HepG2 (cell line): ENCODE results near the gene ARHGEF16. TPM values are rescaled to one million over a fixed set of nuclear protein-coding genes. Genes with fewer than 3 reads are reported as not detected.

Source experiments
- ASH2L ChIP-seq: fragments of 300-600, 200-600 bp; sonication (generic); IDR thresholded peaks from 2 replicates; pipeline ENCODE4 v1.7.0; 2017; ENCODE audit warnings: low read depth, mild to moderate bottlenecking, moderate library complexity, mixed read lengths, low read length; ENCODE audit not compliant: insufficient read length
- CEBPB ChIP-seq: IDR thresholded peaks from 2 replicates; pipeline ENCODE4 v1.6.1; 2011; ENCODE audit warnings: low read depth, low read length, improper control_type of control experiment, borderline replicate concordance
- EEA1 ChIP-seq: sonication (generic); formaldehyde crosslinking; IDR thresholded peaks from 2 replicates; pipeline ENCODE4 v1.5.1; 2020; ENCODE audit warnings: mild to moderate bottlenecking, missing genetic modification reagents, borderline replicate concordance
- GTF3A ChIP-seq: sonication (generic); formaldehyde crosslinking; conservative IDR thresholded peaks from 2 replicates; pipeline ENCODE4 v1.4.0; 2020; ENCODE audit warnings: mild to moderate bottlenecking, missing genetic modification reagents
- HMGXB3 ChIP-seq: sonication (generic); formaldehyde crosslinking; IDR thresholded peaks from 2 replicates; pipeline ENCODE4 v1.4.0; 2020; ENCODE audit warnings: missing genetic modification reagents, borderline replicate concordance
- HMGXB4 ChIP-seq, 2 experiments: sonication (generic) in 1 of 2; formaldehyde crosslinking in 1 of 2; IDR thresholded peaks; 2 replicates each; pipeline versions ENCODE4 v1.4.0 to v1.6.1; 2018 to 2020; ENCODE audit warnings: missing genetic modification reagents in 2 of 2, borderline replicate concordance in 1 of 2, low read depth in 1 of 2, mild to moderate bottlenecking in 1 of 2, missing biosample characterization in 1 of 2
- SALL1 ChIP-seq: sonication (generic); formaldehyde crosslinking; IDR thresholded peaks from 2 replicates; pipeline ENCODE4 v1.8.0; 2022; ENCODE audit warnings: mild to moderate bottlenecking, missing genetic modification reagents
- STAT5B ChIP-seq: sonication (generic); formaldehyde crosslinking; IDR thresholded peaks from 2 replicates; pipeline ENCODE4 v1.4.0; 2020; ENCODE audit warnings: missing genetic modification reagents
- YY1 ChIP-seq: IDR thresholded peaks from 2 replicates; pipeline ENCODE4 v1.6.1; 2011; ENCODE audit warnings: low read length, low read depth, moderate library complexity, mild to moderate bottlenecking; ENCODE audit not compliant: insufficient read depth, insufficient replicate concordance
- ZHX2 ChIP-seq, 2 experiments: sonication (generic) in 1 of 2; formaldehyde crosslinking in 1 of 2; IDR thresholded peaks; 2 replicates each; pipeline versions ENCODE4 v1.6.1 to v1.9.0; 2014 to 2022; ENCODE audit warnings: antibody characterized with exemption in 1 of 2, borderline replicate concordance in 1 of 2, inconsistent platforms in 1 of 2, low read depth in 1 of 2, missing genetic modification reagents in 1 of 2
- ZNF367 ChIP-seq: sonication (generic); formaldehyde crosslinking; IDR thresholded peaks from 2 replicates; pipeline ENCODE4 v1.4.0; 2020; ENCODE audit warnings: missing genetic modification reagents, borderline replicate concordance
- ZNF513 ChIP-seq: sonication (generic); formaldehyde crosslinking; conservative IDR thresholded peaks from 2 replicates; pipeline ENCODE4 v1.5.0; 2020; ENCODE audit warnings: missing genetic modification reagents
- polyA plus RNA-seq, 8 experiments: library from polyadenylated mRNA; depleted of rRNA in 3 of 8; stranded (reverse) in 7 of 8; unstranded in 1 of 8; fragments of >200 nt; fragmentation: Illumina TruSeq in 4 of 8; extraction: Trizol in 4 of 8; gene quantifications; 2 replicates each; pipeline versions ENCODE4 v1.2.1 to v1.2.3, GENCODE V29; 2011 to 2016; ENCODE audit warnings: low read depth in 4 of 8, missing spikeins in 1 of 8, mixed read lengths in 1 of 8; ENCODE audit not compliant: insufficient read depth in 1 of 8
- total RNA-seq, 5 experiments: library from RNA; depleted of rRNA; stranded (reverse); fragments of >200 nt; fragmentation: Illumina TruSeq; extraction: Trizol; gene quantifications; 2 replicates each; pipeline ENCODE4 v1.2.3, GENCODE V29; 2016; ENCODE audit warnings: low read depth in 1 of 5

ARHGEF16 gene
- total and polyA plus RNA-seq, 2 of the 13 experiments (the other 11 are each of a cell fraction or from before 2014, with no cell fraction given), result 20.3 to 39.9 TPM

GRCh38 chr1:3431266-3431665 is 23.2 kb upstream of the ARHGEF16 start (continued):
- no peak for TF ChIP-seq ZHX2 (IDR thresholded peaks at IDR 0.05; ENCODE audit: low read depth)
- no peak for TF ChIP-seq ZHX2 (CRISPR knock-in tag; IDR thresholded peaks at IDR 0.05; ENCODE audit: borderline replicate concordance)
- no peak for TF ChIP-seq CEBPB
- no peak for TF ChIP-seq ZNF367 (CRISPR knock-in tag)
- TF ChIP-seq EEA1 (CRISPR knock-in tag), result no peak
- TF ChIP-seq ZNF513 (CRISPR knock-in tag), result no peak
- peak; percentile 39 for TF ChIP-seq YY1
- TF ChIP-seq GTF3A (CRISPR knock-in tag), result no peak
- no peak for TF ChIP-seq HMGXB3
- TF ChIP-seq SALL1 (CRISPR knock-in tag), result no peak
- no peak for TF ChIP-seq ASH2L
- TF ChIP-seq STAT5B, result no peak
- 0 out of 4 replicates have a peak, but pooled peaks of 1 of the 2 experiments have one; percentile 32 for TF ChIP-seq HMGXB4 (CRISPR knock-in tag; IDR thresholded peaks at IDR 0.05; ENCODE audit: borderline replicate concordance in 1 of 2, low read depth in 1 of 2)
